Stimulated activated CD4-positive, alpha-beta T cell treated with anti-CD3 and anti-CD28 coated beads, Interleukin-12 subunit alpha, Interleukin-12 subunit beta, amount 100 ng/mL, for 4 hours (primary cell): ENCODE results near the gene ZNF862.

ENCODE experiments used
- DNase-seq: peaks from one replicate; pipeline ENCODE4 v3.0.0-alpha.2; 2020

Gene ZNF862

DNA sequence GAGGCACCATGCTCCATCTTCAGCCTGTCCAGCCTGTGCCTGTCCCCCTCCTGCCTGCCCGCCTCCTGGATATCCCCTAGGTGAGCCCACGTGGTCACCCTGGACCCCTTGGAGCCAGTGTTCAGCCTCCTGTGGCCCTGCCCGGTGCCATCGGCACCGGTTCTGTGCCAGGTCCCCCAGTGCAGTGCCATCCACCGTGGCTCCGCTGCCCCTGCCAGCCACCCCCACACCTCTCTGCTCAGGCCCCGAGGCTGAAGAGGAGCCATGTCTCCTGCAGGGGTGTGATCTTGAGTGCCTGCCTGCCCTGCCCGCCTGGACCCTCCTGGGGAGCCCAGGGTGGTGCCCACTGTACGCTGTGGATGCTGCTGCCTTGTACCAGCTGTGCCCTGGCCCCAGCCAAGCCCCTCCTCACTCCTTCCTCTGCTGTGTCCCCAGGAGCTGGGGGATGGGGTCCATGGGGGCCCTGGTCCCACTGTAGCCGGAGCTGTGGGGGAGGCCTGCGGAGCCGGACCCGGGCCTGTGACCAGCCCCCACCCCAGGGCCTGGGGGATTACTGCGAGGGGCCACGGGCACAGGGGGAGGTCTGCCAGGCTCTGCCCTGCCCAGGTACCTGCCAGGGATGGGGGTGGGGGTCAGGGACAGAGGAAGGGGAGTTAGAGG, 26.2 kb upstream of the ZNF862 start:
- DNase-seq: no peak

DNA sequence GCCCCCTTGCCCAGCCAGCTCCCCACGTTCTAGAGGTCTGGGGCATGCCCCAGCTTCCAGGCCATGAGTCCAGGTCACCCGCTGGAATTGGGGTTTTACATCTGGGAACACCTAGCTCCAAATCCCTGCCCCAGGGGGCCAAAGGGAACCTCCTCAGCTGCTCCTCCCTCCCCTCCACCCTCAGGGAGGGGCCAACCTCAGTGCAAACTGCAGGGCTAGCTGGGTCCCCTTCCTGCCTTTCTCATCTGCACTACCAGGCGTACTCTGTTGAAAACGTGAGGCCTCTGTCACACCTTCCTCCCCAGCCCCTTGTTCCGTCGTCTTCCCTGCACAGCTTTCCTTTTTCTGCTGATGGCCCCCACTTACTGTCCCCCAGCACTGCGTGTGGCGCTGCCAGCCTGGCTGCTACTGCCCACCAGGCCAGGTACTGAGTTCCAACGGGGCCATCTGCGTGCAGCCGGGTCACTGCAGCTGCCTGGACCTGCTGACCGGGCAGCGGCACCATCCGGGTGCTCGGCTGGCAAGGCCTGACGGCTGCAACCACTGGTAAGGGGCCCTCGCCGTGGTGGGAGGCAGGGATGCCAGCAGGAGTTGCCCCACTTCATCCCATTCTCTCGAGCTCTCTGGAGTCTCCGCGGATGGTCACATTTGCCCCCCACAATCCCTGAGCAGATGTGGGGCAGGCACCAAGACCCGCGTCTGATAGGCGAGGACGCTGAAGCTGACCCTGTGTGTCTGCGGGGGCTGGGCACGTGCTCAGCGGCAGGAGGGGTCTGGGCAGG, 24.7 kb upstream of the ZNF862 start:
- no peak for DNase-seq

DNA sequence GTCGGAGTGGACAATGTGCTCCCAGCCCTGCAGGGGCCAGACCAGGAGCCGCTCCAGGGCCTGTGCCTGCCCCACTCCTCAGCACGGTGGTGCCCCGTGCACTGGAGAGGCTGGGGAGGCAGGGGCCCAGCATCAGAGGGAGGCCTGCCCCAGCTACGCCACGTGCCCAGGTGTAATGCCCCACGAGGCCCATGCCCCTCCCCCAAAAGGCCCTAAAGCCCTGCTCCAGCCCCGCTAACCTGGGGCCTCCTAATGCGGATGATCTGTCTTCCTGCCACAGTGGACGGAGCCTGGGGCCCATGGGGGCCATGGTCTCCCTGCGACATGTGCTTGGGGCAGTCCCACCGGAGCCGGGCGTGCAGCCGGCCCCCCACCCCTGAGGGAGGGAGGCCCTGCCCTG, 23.7 kb upstream of the ZNF862 start:
- no peak for DNase-seq

DNA sequence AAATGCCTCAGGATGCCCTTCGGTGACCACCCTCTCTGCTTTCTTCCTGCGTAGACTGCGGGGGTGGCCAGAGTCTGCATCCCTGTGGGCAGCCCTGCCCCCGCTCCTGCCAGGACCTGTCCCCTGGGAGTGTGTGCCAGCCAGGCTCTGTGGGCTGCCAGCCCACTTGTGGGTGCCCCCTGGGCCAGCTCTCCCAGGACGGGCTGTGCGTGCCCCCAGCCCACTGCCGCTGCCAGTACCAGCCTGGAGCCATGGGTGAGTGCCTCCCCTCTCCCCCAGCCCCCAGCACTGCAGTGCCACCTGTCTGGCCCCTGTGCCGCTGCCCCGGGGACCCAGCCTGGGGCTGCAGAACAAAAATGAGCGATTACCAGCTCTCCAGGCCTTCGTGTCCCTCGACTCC, 23.1 kb upstream of the ZNF862 start:
- DNase-seq: no peak

DNA sequence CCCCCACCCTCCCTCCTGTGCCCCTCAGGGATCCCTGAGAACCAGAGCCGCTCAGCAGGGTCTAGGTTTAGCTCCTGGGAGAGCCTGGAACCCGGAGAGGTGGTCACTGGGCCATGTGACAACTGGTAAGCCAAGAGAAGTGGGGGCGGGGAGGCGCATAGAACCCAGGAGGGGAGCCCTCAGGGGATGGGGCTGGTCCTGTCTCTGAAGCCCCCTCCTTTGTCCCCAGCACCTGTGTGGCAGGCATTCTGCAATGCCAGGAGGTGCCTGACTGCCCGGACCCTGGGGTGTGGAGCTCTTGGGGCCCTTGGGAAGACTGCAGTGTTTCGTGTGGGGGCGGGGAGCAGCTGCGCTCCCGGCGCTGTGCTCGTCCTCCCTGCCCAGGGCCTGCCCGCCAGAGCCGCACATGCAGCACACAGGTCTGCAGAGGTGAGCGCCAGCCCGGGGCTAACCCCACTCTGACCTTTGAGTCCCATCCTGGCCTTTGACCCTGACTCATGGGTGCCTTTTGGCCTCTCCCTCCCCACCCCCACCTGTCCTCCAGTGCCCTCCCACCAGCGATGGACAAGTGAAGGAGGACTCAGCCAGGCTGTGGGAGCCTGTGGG, 22.4 kb upstream of the ZNF862 start:
- no peak for DNase-seq

DNA sequence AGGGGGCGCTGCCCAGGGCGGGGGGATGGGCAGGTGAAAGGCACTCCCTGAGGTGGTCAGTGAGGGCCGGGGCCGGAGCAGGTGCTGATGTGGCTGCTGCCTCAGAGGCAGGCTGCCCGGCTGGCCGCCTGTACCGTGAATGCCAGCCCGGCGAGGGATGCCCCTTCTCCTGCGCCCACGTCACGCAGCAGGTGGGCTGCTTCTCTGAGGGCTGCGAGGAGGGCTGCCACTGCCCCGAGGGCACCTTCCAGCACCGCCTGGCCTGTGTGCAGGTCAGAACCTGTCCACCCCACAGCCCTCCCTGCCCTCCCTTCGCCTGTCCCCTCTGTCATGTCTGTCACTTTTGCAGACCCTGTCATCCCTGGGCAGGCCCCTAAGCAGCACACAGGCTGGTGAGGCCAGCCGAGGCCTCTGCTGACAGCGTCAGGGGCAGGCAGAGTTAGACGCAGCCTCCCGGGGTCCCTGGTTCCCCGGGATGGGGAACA, 21.9 kb upstream of the ZNF862 start:
- DNase-seq: no peak

DNA sequence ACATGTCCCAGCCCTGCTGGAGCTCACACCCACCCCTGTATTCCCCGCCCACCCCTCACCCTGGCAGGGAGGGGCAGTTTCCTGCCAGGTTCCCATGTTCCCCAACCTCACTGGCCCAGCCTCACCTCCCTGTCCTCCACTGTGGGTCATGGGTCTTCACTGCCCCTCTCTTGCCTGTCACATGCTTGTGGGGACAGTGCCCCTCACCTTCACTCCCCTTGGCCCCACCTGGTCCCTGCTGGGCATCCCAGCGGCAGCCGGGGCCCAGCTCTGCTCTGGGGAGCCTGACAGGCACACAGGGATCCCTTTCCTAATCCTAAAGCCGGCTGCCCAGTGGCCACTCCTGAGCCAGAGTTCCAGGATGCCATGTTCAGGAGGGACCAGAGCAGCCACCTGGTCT, 21.4 kb upstream of the ZNF862 start:
- DNase-seq: no peak

DNA sequence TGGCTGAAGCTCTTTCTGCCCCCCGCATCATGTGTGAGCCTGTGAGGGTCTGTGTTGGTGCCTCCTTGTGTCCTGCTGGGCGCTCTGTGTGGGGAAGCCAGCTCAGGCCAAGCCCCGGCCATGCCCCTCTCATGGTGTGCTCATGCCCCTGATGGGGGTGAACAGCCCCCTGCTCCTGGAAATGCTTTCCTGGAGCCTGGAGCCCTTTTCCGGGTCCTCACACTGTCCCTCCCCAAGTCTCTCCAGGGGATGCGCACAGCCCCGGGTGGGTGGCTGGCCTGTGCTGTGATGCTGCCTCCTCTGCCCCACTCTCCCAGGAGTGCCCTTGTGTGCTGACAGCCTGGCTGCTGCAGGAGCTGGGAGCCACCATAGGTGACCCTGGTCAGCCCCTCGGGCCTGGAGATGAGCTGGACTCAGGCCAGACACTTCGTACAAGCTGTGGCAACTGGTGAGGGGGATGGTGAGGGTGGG, 20.8 kb upstream of the ZNF862 start:
- no peak for DNase-seq

- no peak for DNase-seq
These were observed 20.2 kb upstream of the ZNF862 start for GRCh38 chr7:149817836-149818535.

DNA sequence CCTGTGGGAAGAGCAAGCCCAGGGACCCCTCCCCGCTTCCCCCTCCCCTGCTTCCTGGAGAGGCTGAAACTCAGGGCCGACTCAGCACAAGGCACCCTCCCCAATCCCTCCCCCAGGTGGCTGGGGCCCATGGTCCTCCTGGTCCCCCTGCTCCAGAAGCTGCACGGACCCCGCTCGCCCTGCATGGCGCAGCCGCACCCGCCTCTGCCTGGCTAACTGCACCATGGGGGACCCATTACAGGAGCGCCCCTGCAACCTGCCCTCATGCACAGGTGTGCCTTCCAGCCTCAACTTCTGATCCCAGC, 19.7 kb upstream of the ZNF862 start:
- DNase-seq: no peak

DNA sequence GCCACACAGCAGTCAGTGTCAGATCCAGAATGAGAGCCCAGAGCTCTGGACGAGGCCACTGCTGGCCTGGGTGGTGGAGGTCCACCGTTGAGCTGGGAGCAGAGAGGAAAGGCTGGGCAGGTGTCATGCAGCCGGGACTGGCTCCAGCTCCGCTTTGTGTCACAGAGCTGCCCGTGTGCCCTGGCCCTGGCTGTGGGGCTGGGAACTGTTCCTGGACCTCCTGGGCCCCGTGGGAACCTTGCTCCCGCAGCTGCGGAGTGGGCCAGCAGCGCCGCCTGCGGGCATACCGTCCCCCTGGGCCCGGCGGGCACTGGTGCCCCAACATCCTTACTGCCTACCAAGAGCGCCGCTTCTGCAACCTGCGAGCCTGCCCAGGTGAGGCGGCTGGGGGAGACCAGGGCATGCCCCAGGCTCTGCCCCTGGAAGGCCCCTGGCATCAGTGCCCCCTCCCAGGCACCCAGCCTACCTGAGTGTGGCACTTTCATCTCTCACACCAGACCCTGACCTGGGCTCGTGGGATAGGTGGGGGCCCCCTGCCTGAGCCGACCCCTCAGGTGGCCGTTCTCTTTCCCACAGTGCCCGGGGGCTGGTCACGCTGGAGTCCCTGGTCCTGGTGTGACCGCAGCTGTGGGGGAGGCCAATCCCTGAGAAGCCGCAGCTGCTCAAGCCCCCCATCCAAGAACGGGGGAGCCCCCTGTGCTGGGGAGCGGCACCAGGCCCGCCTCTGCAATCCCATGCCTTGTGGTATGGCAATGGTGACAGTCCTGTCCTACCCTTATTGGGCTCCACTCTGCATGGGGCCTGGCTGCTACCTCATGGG, 18.8 kb upstream of the ZNF862 start:
- no peak for DNase-seq

DNA sequence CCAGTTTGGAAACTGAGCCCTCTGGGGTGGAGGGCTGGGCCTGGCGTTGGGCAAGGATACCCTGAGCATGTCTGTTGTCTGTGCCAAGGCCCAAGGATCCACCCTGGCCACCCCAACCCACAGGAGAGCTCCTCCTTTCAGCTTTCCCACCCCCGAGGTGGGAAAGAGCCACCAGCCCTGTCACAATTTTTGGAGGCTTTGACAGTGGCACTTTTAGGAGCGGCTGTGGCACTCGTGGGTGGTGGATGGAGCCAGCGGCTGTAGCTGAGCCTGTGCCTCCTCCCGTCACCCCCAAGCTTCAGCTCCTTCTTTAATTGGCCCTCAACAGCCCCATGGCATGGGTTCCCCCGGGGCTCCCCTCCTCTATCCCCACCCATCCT, 18.2 kb upstream of the ZNF862 start:
- no peak for DNase-seq

DNA sequence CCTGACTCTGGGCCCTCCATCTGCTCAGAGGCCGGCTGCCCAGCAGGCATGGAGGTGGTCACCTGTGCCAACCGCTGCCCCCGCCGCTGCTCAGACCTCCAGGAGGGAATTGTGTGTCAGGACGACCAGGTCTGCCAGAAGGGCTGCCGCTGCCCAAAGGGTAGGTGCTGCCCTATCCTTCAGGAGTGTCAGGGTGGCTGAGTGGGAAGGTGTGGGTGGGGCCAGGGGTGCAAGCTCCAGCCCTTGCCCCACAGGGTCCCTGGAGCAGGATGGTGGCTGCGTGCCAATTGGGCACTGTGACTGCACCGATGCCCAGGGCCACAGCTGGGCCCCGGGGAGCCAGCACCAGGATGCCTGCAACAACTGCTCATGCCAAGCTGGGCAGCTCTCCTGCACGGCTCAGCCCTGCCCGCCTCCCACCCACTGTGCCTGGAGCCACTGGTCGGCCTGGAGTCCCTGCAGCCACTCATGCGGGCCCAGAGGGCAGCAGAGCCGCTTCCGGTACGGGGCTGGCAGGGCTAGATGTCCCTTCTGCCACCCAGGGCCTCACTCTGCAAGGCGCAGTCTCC, 17.5 kb upstream of the ZNF862 start:
- no peak for DNase-seq

GRCh38 chr7:149821191-149822148, 16.7 kb upstream of the ZNF862 start:
- DNase-seq: no peak

DNA sequence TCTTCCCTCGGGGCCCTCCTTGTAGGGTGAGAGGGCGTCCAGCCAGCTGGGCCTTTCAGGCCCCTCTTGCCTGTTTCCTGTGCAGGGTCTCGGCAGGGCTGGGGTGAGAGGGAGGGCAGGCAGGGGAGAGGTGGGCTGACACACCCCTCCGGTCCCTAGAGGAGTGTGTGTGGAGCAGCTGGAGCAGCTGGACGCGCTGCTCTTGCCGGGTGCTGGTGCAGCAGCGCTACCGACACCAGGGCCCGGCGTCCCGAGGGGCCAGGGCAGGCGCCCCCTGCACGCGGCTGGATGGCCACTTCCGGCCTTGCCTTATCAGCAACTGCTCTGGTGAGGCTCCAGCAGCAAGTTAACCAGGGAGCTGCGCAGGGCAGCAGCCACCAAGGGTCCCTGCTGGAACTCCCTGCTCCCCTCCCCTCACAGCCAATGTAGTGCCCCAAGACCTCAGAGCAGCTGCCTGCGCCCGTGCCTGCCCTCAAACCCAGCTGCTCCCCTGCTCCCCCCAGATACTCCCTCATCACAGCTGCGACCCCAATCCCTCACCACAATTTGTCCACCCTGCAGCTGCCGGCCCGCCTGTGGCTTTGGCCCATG, 15.7 kb upstream of the ZNF862 start:
- no peak for DNase-seq

DNA sequence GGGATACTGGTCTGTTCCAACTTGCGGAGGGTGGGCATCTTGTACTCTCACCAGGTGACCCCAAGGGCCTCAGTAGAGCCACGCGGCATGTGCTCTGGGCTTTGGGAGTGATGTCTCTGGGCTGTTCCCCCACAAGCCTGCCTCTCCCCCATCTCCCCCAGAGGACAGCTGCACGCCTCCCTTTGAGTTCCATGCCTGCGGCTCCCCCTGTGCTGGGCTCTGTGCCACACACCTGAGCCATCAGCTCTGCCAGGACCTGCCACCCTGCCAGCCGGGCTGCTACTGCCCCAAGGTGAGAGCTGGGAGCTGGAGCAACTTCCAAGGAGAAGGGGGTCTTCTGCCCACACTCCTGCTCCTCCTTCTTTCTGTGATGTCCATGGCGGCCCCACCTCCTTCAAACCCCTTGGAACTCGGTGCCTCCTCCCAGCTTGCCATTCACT, 15.0 kb upstream of the ZNF862 start:
- no peak for DNase-seq

- DNase-seq: no peak
These were observed 14.5 kb upstream of the ZNF862 start for GRCh38 chr7:149823631-149824199.

GRCh38 chr7:149824301-149824741, 13.9 kb upstream of the ZNF862 start:
- no peak for DNase-seq

GRCh38 chr7:149824748-149825566, 13.2 kb upstream of the ZNF862 start:
- no peak for DNase-seq
